Endothelial cell of umbilical vein (primary cell): ENCODE data around the gene FREM3.

ENCODE experiments used
- CTCF ChIP-seq, 2 donors: IDR thresholded peaks; 1 replicate in 1 of 2; 2 replicates in 1 of 2; pipeline ENCODE4 v1.5.1; 2011; ENCODE audit warnings: low read length in 2 of 2, mild to moderate bottlenecking in 2 of 2, moderate library complexity in 2 of 2, control low read depth in 1 of 2, inconsistent platforms in 1 of 2, low read depth in 1 of 2; ENCODE audit not compliant: insufficient read depth in 1 of 2; ENCODE audit errors: extremely low read depth in 1 of 2
- EZH2 ChIP-seq: IDR thresholded peaks from 2 replicates; pipeline ENCODE4 v1.6.1; 2012; ENCODE audit warnings: borderline replicate concordance, low read depth, mild to moderate bottlenecking, moderate library complexity, low read length, inconsistent platforms; ENCODE audit not compliant: severe bottlenecking
- FOS ChIP-seq: IDR thresholded peaks from 2 replicates; pipeline ENCODE4 v1.6.1; 2011; ENCODE audit warnings: mild to moderate bottlenecking, low read length, moderate library complexity, borderline replicate concordance; ENCODE audit not compliant: insufficient read depth

DNA sequence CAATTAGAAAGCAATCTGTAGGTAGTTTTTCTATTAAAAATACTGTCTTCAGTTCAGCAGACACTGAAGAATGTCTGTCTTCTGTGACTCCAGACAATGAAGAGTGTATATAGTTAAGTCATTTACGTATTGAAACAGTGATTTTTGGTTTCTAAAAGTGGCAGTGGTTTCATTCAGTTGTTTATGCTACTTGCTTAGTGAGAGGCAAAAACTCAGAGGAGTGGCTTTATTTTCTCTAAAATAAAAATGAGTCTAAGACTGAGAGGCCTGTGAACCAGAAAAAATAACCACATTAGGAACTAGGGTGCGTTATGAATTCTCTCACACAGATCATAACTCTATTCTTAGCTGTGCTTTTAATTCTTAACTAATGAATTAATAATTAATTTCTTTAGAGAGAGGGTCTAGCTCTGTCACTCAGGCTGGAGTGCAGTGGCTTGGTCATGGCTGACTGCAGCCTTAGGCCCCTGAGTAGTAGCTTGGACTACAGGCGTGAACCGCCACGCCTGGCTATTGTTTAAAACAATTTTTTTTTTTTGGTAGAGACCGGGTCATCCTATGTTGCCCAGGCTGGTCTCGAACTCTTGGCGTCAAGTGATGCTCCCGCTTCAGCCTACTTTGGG, 31.4 kb downstream of the FREM3 start:
- TF ChIP-seq FOS (no peak), CTCF (IDR thresholded peaks at IDR 0.05; ENCODE audit: extremely low read depth in 1 of 2, insufficient read depth in 1 of 2, low read depth in 1 of 2, low read length in 2 of 2) (no peak), EZH2 (no peak)
